Muscle of leg (tissue), 11 donors: ENCODE data around the gene ZNF70. TPM values are rescaled to one million over a fixed set of nuclear protein-coding genes. Genes with fewer than 3 reads are reported as not detected.
"Not testable (repeated sequence)": the region's sequence is repeated elsewhere in the genome, so short reads cannot be mapped to it uniquely, and the experiment has no call there.

Experiments
- DNase-seq: peaks from one replicate; pipeline ENCODE4 v3.0.0; 2013
- H3K27ac ChIP-seq: one replicate; pipeline ENCODE4 v1.5.1; 2013; ENCODE audit warnings: mild to moderate bottlenecking, low read length, control low read depth
- H3K27me3 ChIP-seq: one replicate; pipeline ENCODE4 v1.6.1; 2013; ENCODE audit warnings: low read length; ENCODE audit not compliant: control insufficient read depth, insufficient read depth
- H3K36me3 ChIP-seq: one replicate; pipeline ENCODE4 v1.6.1; 2013; ENCODE audit warnings: low read length; ENCODE audit not compliant: control insufficient read depth, insufficient read depth
- H3K4me1 ChIP-seq: one replicate; pipeline ENCODE4 v1.6.1; 2013; ENCODE audit warnings: low read length; ENCODE audit not compliant: control insufficient read depth, insufficient read depth
- H3K4me3 ChIP-seq: one replicate; pipeline ENCODE4 v1.5.1; 2013; ENCODE audit warnings: low read length, control low read depth
- H3K9me3 ChIP-seq: replicated peaks from 2 replicates; pipeline ENCODE4 v1.6.1; 2013; ENCODE audit warnings: low read depth, low read length; ENCODE audit not compliant: control insufficient read depth
- WGBS: methylation state at CpG from one replicate; pipeline ENCODE4 v1.1.5; 2013; ENCODE audit warnings: missing lambda C conversion rate; ENCODE audit not compliant: insufficient coverage; 5-methylcytosine and 5-hydroxymethylcytosine counted together
- polyA plus RNA-seq, 8 donors: library from polyadenylated mRNA; unstranded; fragments of 120-200 nt; gene quantifications; one replicate each; pipeline versions ENCODE4 v1.2.1 to v1.2.3, GENCODE V29; 2013; ENCODE audit warnings: inconsistent platforms in 1 of 8, low replicate concordance in 1 of 8; ENCODE audit not compliant: insufficient read length in 8 of 8, insufficient read depth in 1 of 8
- total RNA-seq: library from RNA; stranded (reverse); fragments of 120-200 nt; gene quantifications from one replicate; pipeline ENCODE4 v1.2.4, GENCODE V29; 2013

The ZNF70 gene
- total and polyA plus RNA-seq, 9 donors = 3.9 to 6.9 (median 5.1) TPM

- DNase-seq = peak; percentile 69
These were observed 607 bp upstream of the ZNF70 start for GRCh38 chr22:23751441-23751996.

GRCh38 chr22:23750367-23750713, 572 bp downstream of the ZNF70 start:
- DNase-seq = no peak
- H3K27ac ChIP-seq = peak overlapping the region; percentile 82
- no peaks in the 10 kb centered on the region for H3K27me3 ChIP-seq
- H3K9me3 ChIP-seq = no peaks in the 10 kb centered on the region
- H3K4me3 ChIP-seq = peak overlapping the region; percentile 85
- WGBS = 27% methylated on average over 5 of the region's 5 CpGs
- H3K4me1 ChIP-seq = peaks cover 16% of the 10 kb centered on the region
- peaks cover 8% of the 10 kb centered on the region for H3K36me3 ChIP-seq

More at GRCh38 chr22:23751441-23751996, 607 bp upstream of the ZNF70 start:
- peaks cover 16% of the 10 kb centered on the region for H3K4me1 ChIP-seq
- H3K36me3 ChIP-seq = peaks cover 4% of the 10 kb centered on the region
- peak overlapping the region; percentile 67 for H3K4me3 ChIP-seq
- H3K27me3 ChIP-seq = no peaks in the 10 kb centered on the region
- WGBS = 28% methylated on average over 7 of the region's 22 CpGs
- no peaks in the 10 kb centered on the region for H3K9me3 ChIP-seq
- peak overlapping the region; percentile 89 for H3K27ac ChIP-seq

GRCh38 chr22:23749841-23750301, 1.0 kb downstream of the ZNF70 start:
- H3K9me3 ChIP-seq = no peaks in the 10 kb centered on the region
- H3K27me3 ChIP-seq = no peaks in the 10 kb centered on the region
- 32% methylated on average over 11 of the region's 12 CpGs for WGBS
- peak overlapping the region; percentile 82 for H3K27ac ChIP-seq
- H3K36me3 ChIP-seq = peaks cover 12% of the 10 kb centered on the region
- H3K4me1 ChIP-seq = peaks cover 16% of the 10 kb centered on the region
- no peak overlapping the region for H3K4me3 ChIP-seq
- DNase-seq = peak; percentile 88

GRCh38 chr22:23745791-23746190, 5.1 kb downstream of the ZNF70 start:
- no peaks in the 10 kb centered on the region for H3K27me3 ChIP-seq
- peaks cover 44% of the 10 kb centered on the region for H3K36me3 ChIP-seq
- H3K27ac ChIP-seq = no peak overlapping the region
- no peak overlapping the region for H3K4me3 ChIP-seq
- 88% methylated on average over 4 of the region's 6 CpGs for WGBS
- peaks cover 4% of the 10 kb centered on the region for H3K9me3 ChIP-seq
- peaks cover 34% of the 10 kb centered on the region for H3K4me1 ChIP-seq
- DNase-seq = no peak

- Histone ChIP-seq H3K4me1 (peaks cover 23% of the 10 kb centered on the region), H3K4me3 (no peak overlapping the region), H3K9me3 (peaks cover 4% of the 10 kb centered on the region), H3K27ac (no peak overlapping the region), H3K36me3 (peaks cover 46% of the 10 kb centered on the region), H3K27me3 (no peaks in the 10 kb centered on the region)
- WGBS = 97% methylated on average over 6 of the region's 14 CpGs
- no peak for DNase-seq
These were observed 6.4 kb downstream of the ZNF70 start for GRCh38 chr22:23744485-23744884.

- 100% methylated on average over 4 of the region's 13 CpGs for WGBS
- H3K9me3 ChIP-seq = peaks cover 4% of the 10 kb centered on the region
- H3K27me3 ChIP-seq = no peaks in the 10 kb centered on the region
- peaks cover 46% of the 10 kb centered on the region for H3K36me3 ChIP-seq
- H3K27ac ChIP-seq = peak overlapping the region; percentile 35
- DNase-seq = no peak
- H3K4me1 ChIP-seq = peaks cover 23% of the 10 kb centered on the region
- H3K4me3 ChIP-seq = no peak overlapping the region
These were observed 6.9 kb downstream of the ZNF70 start for GRCh38 chr22:23744001-23744400.

GRCh38 chr22:23743303-23743705, 7.6 kb downstream of the ZNF70 start:
- peak overlapping the region; percentile 67 for H3K27ac ChIP-seq
- H3K4me1 ChIP-seq = peaks cover 23% of the 10 kb centered on the region
- H3K27me3 ChIP-seq = no peaks in the 10 kb centered on the region
- peaks cover 4% of the 10 kb centered on the region for H3K9me3 ChIP-seq
- peaks cover 46% of the 10 kb centered on the region for H3K36me3 ChIP-seq
- DNase-seq = peak; percentile 92
- no CpG with 5 or more reads among the region's 2 CpGs for WGBS
- H3K4me3 ChIP-seq = no peak overlapping the region

- no peak for DNase-seq
- H3K4me1 ChIP-seq = peaks cover 23% of the 10 kb centered on the region
- H3K9me3 ChIP-seq = peaks cover 4% of the 10 kb centered on the region
- H3K4me3 ChIP-seq = no peak overlapping the region
- peaks cover 46% of the 10 kb centered on the region for H3K36me3 ChIP-seq
- H3K27ac ChIP-seq = peak overlapping the region; percentile 67
- WGBS = 100% methylated on average over 1 of the region's 7 CpGs
- no peaks in the 10 kb centered on the region for H3K27me3 ChIP-seq
These were observed 8.2 kb downstream of the ZNF70 start for GRCh38 chr22:23742505-23743264.

GRCh38 chr22:23737696-23738095, 13.2 kb downstream of the ZNF70 start:
- H3K27ac ChIP-seq = no peak overlapping the region
- no peaks in the 10 kb centered on the region for H3K9me3 ChIP-seq
- H3K4me3 ChIP-seq = no peak overlapping the region
- no peaks in the 10 kb centered on the region for H3K27me3 ChIP-seq
- H3K4me1 ChIP-seq = peaks cover 6% of the 10 kb centered on the region
- peak; percentile 33 for DNase-seq
- peaks cover 15% of the 10 kb centered on the region for H3K36me3 ChIP-seq

- H3K4me1 ChIP-seq, H3K9me3 ChIP-seq, H3K27ac ChIP-seq, H3K27me3 ChIP-seq, H3K4me3 ChIP-seq, H3K36me3 ChIP-seq: not testable (repeated sequence)
- DNase-seq = peak; percentile 37
- 63% methylated on average over 1 of the region's 4 CpGs for WGBS
These were observed 22.8 kb downstream of the ZNF70 start for GRCh38 chr22:23728108-23728507.
